Measurements from ENCODE around the gene OR51V1.
"Not testable (repeated sequence)": the region's sequence is repeated elsewhere in the genome, so short reads cannot be mapped to it uniquely, and the experiment has no call there.

GRCh38 chr11:5249807-5250396 is 49.4 kb upstream of the OR51V1 start, which contains the start of gene HBG1:
- TF ChIP-seq EZH2phosphoT487 (IDR thresholded peaks at IDR 0.05; ENCODE audit: borderline replicate concordance, low read length), result not testable (repeated sequence)
- TF ChIP-seq, protein P1, sequence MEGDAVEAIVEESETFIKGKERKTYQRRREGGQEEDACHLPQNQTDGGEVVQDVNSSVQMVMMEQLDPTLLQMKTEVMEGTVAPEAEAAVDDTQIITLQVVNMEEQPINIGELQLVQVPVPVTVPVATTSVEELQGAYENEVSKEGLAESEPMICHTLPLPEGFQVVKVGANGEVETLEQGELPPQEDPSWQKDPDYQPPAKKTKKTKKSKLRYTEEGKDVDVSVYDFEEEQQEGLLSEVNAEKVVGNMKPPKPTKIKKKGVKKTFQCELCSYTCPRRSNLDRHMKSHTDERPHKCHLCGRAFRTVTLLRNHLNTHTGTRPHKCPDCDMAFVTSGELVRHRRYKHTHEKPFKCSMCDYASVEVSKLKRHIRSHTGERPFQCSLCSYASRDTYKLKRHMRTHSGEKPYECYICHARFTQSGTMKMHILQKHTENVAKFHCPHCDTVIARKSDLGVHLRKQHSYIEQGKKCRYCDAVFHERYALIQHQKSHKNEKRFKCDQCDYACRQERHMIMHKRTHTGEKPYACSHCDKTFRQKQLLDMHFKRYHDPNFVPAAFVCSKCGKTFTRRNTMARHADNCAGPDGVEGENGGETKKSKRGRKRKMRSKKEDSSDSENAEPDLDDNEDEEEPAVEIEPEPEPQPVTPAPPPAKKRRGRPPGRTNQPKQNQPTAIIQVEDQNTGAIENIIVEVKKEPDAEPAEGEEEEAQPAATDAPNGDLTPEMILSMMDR (IDR thresholded peaks at IDR 0.05; ENCODE audit: low read depth, low read length, poor library complexity, severe bottlenecking), result not testable (repeated sequence)

Data from DOHH2 (cell line).